Measurements from ENCODE around the gene FOXP1. TPM values are rescaled to one million over a fixed set of nuclear protein-coding genes. Genes with fewer than 3 reads are reported as not detected.
A peak's percentile ranks its signal among the peaks of the same experiment; 100 is the strongest.

Gene FOXP1
- total and polyA plus RNA-seq, 8 donors = 95.1 to 143 (median 123) TPM

GRCh38 chr3:71513515-71513914 lies 70.0 kb downstream of the FOXP1 start:
- no peak for ATAC-seq
- intact Hi-C loops (cut with DNase I) = no loop called here

GRCh38 chr3:71513081-71513480 lies 70.4 kb downstream of the FOXP1 start:
- intact Hi-C loops (cut with DNase I) = no loop called here
- Histone ChIP-seq H3K4me3 (no peak overlapping the region), H3K27me3 (no peaks in the 10 kb centered on the region), H3K4me1 (peaks cover 3 to 49% of the 10 kb centered on the region in 2 donors), H3K27ac (no peak overlapping the region), H3K36me3 (no peaks in the 10 kb centered on the region), H3K9me3 (no peaks in the 10 kb centered on the region)
- ATAC-seq = no peak
- no peak for TF ChIP-seq CTCF (IDR thresholded peaks at IDR 0.05)
- no peak for DNase-seq

More at GRCh38 chr3:71513515-71513914, 70.0 kb downstream of the FOXP1 start:
- no peaks in the 10 kb centered on the region for H3K36me3 ChIP-seq
- no peaks in the 10 kb centered on the region for H3K9me3 ChIP-seq
- H3K27me3 ChIP-seq = no peaks in the 10 kb centered on the region
- no peak overlapping the region for H3K27ac ChIP-seq
- no peak overlapping the region for H3K4me3 ChIP-seq
- TF ChIP-seq CTCF (IDR thresholded peaks at IDR 0.05) = no peak
- DNase-seq = no peak
- peaks cover 3 to 49% of the 10 kb centered on the region in 2 donors for H3K4me1 ChIP-seq

GRCh38 chr3:71512544-71512943 lies 71.0 kb downstream of the FOXP1 start:
- no peaks in the 10 kb centered on the region for H3K27me3 ChIP-seq
- peaks cover 0 to 49% of the 10 kb centered on the region in 2 donors for H3K4me1 ChIP-seq
- intact Hi-C loops (cut with DNase I) = no loop called here
- no peak for TF ChIP-seq CTCF (IDR thresholded peaks at IDR 0.05)
- H3K36me3 ChIP-seq = no peaks in the 10 kb centered on the region
- H3K9me3 ChIP-seq = no peaks in the 10 kb centered on the region
- DNase-seq (no peak), ATAC-seq (no peak)
- H3K4me3 ChIP-seq = no peak overlapping the region
- H3K27ac ChIP-seq = peak overlapping the region in 1 of 2 donors; percentile 45

GRCh38 chr3:71512000-71512399 lies 71.5 kb downstream of the FOXP1 start:
- Histone ChIP-seq H3K36me3 (no peaks in the 10 kb centered on the region), H3K27ac (peak overlapping the region in 1 of 2 donors; percentile 45), H3K27me3 (no peaks in the 10 kb centered on the region), H3K4me1 (peaks cover 0 to 49% of the 10 kb centered on the region in 2 donors), H3K9me3 (no peaks in the 10 kb centered on the region), H3K4me3 (no peak overlapping the region)
- no peak for TF ChIP-seq CTCF (IDR thresholded peaks at IDR 0.05)
- intact Hi-C loops (cut with DNase I) = no loop called here
- ATAC-seq (peak; percentile 13), DNase-seq (no peak)

- H3K27ac ChIP-seq = peak overlapping the region in 1 of 2 donors; percentile 13
- no peaks in the 10 kb centered on the region for H3K27me3 ChIP-seq
- ATAC-seq (no peak), DNase-seq (no peak)
- no peaks in the 10 kb centered on the region for H3K9me3 ChIP-seq
- TF ChIP-seq CTCF (IDR thresholded peaks at IDR 0.05) = no peak
- intact Hi-C loops (cut with DNase I) = no loop called here
- no peak overlapping the region for H3K4me3 ChIP-seq
- peaks cover 0 to 46% of the 10 kb centered on the region in 2 donors for H3K4me1 ChIP-seq
- H3K36me3 ChIP-seq = no peaks in the 10 kb centered on the region
Observed at GRCh38 chr3:71511446-71511845, 72.1 kb downstream of the FOXP1 start.
